ENCODE data around the gene TMEM63C. TPM values are rescaled to one million over a fixed set of nuclear protein-coding genes. Genes with fewer than 3 reads are reported as not detected.

TMEM63C gene
- total and polyA plus RNA-seq, 5 donors from 2014 or later, result 1.2 TPM; not detected in 4

GRCh38 chr14:77242752-77243151, 61.2 kb downstream of the TMEM63C start:
- DNase-seq (no peak), ATAC-seq (ENCODE audit: low read depth in 2 of 2) (no peak)
- H3K36me3 ChIP-seq (ENCODE audit: control insufficient read depth, insufficient read depth, low read length), result no peaks in the 10 kb centered on the region
- no peaks in the 10 kb centered on the region for H3K4me1 Mint-ChIP-seq
- H3K4me3 Mint-ChIP-seq, result no peak overlapping the region
- no peak overlapping the region for H3K27ac Mint-ChIP-seq
- no peaks in the 10 kb centered on the region for H3K4me1 ChIP-seq (ENCODE audit: control insufficient read depth, insufficient read depth, low read length, poor library complexity, severe bottlenecking)
- peaks cover 0 to 3% (median 0%) of the 10 kb centered on the region in 7 donors for H3K9me3 Mint-ChIP-seq
- no peaks in the 10 kb centered on the region for H3K27me3 ChIP-seq (ENCODE audit: control insufficient read depth, insufficient read depth, low read length)
- peaks cover 7% of the 10 kb centered on the region for H3K27me3 Mint-ChIP-seq
- no peak overlapping the region for H3K27ac ChIP-seq (ENCODE audit: insufficient read depth, low read length, poor library complexity, severe bottlenecking)
- no peaks in the 10 kb centered on the region for H3K9me3 ChIP-seq (ENCODE audit: control insufficient read depth in 2 of 2, low read length in 2 of 2)
- no peak overlapping the region for H3K4me3 ChIP-seq (ENCODE audit: low read depth, low read length)
- H3K36me3 Mint-ChIP-seq, result no peaks in the 10 kb centered on the region

GRCh38 chr14:77243853-77244252, 62.3 kb downstream of the TMEM63C start:
- no peaks in the 10 kb centered on the region for H3K4me1 ChIP-seq (ENCODE audit: control insufficient read depth, insufficient read depth, low read length, poor library complexity, severe bottlenecking)
- Mint-ChIP-seq H3K36me3 (no peaks in the 10 kb centered on the region), H3K4me3 (no peak overlapping the region), H3K27me3 (peaks cover 13% of the 10 kb centered on the region), H3K27ac (no peak overlapping the region), H3K9me3 (peaks cover 0 to 3% (median 0%) of the 10 kb centered on the region in 7 donors), H3K4me1 (no peaks in the 10 kb centered on the region)
- ATAC-seq (ENCODE audit: low read depth in 2 of 2) (no peak), DNase-seq (no peak)
- no peaks in the 10 kb centered on the region for H3K27me3 ChIP-seq (ENCODE audit: control insufficient read depth, insufficient read depth, low read length)
- no peaks in the 10 kb centered on the region for H3K9me3 ChIP-seq (ENCODE audit: control insufficient read depth in 2 of 2, low read length in 2 of 2)
- no peaks in the 10 kb centered on the region for H3K36me3 ChIP-seq (ENCODE audit: control insufficient read depth, insufficient read depth, low read length)
- H3K4me3 ChIP-seq (ENCODE audit: low read depth, low read length), result no peak overlapping the region
- H3K27ac ChIP-seq (ENCODE audit: insufficient read depth, low read length, poor library complexity, severe bottlenecking), result no peak overlapping the region

GRCh38 chr14:77245820-77246219, 64.2 kb downstream of the TMEM63C start:
- H3K9me3 Mint-ChIP-seq, result peaks cover 0 to 3% (median 0%) of the 10 kb centered on the region in 7 donors
- no peak overlapping the region for H3K27ac Mint-ChIP-seq
- DNase-seq (no peak), ATAC-seq (ENCODE audit: low read depth in 2 of 2) (no peak)
- no peak overlapping the region for H3K4me3 ChIP-seq (ENCODE audit: low read depth, low read length)
- no peaks in the 10 kb centered on the region for H3K36me3 ChIP-seq (ENCODE audit: control insufficient read depth, insufficient read depth, low read length)
- no peaks in the 10 kb centered on the region for H3K4me1 Mint-ChIP-seq
- H3K27me3 ChIP-seq (ENCODE audit: control insufficient read depth, insufficient read depth, low read length), result no peaks in the 10 kb centered on the region
- H3K4me3 Mint-ChIP-seq, result no peak overlapping the region
- no peaks in the 10 kb centered on the region for H3K4me1 ChIP-seq (ENCODE audit: control insufficient read depth, insufficient read depth, low read length, poor library complexity, severe bottlenecking)
- H3K27ac ChIP-seq (ENCODE audit: insufficient read depth, low read length, poor library complexity, severe bottlenecking), result no peak overlapping the region
- peaks cover 11% of the 10 kb centered on the region for H3K27me3 Mint-ChIP-seq
- no peaks in the 10 kb centered on the region for H3K9me3 ChIP-seq (ENCODE audit: control insufficient read depth in 2 of 2, low read length in 2 of 2)
- no peaks in the 10 kb centered on the region for H3K36me3 Mint-ChIP-seq

GRCh38 chr14:77246784-77247183, 65.2 kb downstream of the TMEM63C start:
- H3K9me3 ChIP-seq (ENCODE audit: control insufficient read depth in 2 of 2, low read length in 2 of 2), result no peaks in the 10 kb centered on the region
- no peak for ATAC-seq (ENCODE audit: low read depth in 2 of 2)
- DNase-seq, result no peak
- H3K27ac Mint-ChIP-seq, result no peak overlapping the region
- H3K4me3 Mint-ChIP-seq, result no peak overlapping the region
- H3K36me3 Mint-ChIP-seq, result no peaks in the 10 kb centered on the region
- no peak overlapping the region for H3K4me3 ChIP-seq (ENCODE audit: low read depth, low read length)
- no peaks in the 10 kb centered on the region for H3K36me3 ChIP-seq (ENCODE audit: control insufficient read depth, insufficient read depth, low read length)
- H3K4me1 Mint-ChIP-seq, result no peaks in the 10 kb centered on the region
- peaks cover 0 to 3% (median 0%) of the 10 kb centered on the region in 7 donors for H3K9me3 Mint-ChIP-seq
- H3K4me1 ChIP-seq (ENCODE audit: control insufficient read depth, insufficient read depth, low read length, poor library complexity, severe bottlenecking), result no peaks in the 10 kb centered on the region
- H3K27me3 Mint-ChIP-seq, result peaks cover 11% of the 10 kb centered on the region
- no peaks in the 10 kb centered on the region for H3K27me3 ChIP-seq (ENCODE audit: control insufficient read depth, insufficient read depth, low read length)
- no peak overlapping the region for H3K27ac ChIP-seq (ENCODE audit: insufficient read depth, low read length, poor library complexity, severe bottlenecking)

GRCh38 chr14:77248666-77249065, 67.1 kb downstream of the TMEM63C start:
- no peaks in the 10 kb centered on the region for H3K27me3 ChIP-seq (ENCODE audit: control insufficient read depth, insufficient read depth, low read length)
- no peaks in the 10 kb centered on the region for H3K9me3 ChIP-seq (ENCODE audit: control insufficient read depth in 2 of 2, low read length in 2 of 2)
- Mint-ChIP-seq H3K36me3 (no peaks in the 10 kb centered on the region), H3K9me3 (peaks cover 0 to 3% (median 0%) of the 10 kb centered on the region in 7 donors), H3K4me3 (no peak overlapping the region), H3K27me3 (peaks cover 11% of the 10 kb centered on the region), H3K27ac (no peak overlapping the region), H3K4me1 (no peaks in the 10 kb centered on the region)
- no peaks in the 10 kb centered on the region for H3K36me3 ChIP-seq (ENCODE audit: control insufficient read depth, insufficient read depth, low read length)
- H3K4me1 ChIP-seq (ENCODE audit: control insufficient read depth, insufficient read depth, low read length, poor library complexity, severe bottlenecking), result no peaks in the 10 kb centered on the region
- no peak overlapping the region for H3K4me3 ChIP-seq (ENCODE audit: low read depth, low read length)
- H3K27ac ChIP-seq (ENCODE audit: insufficient read depth, low read length, poor library complexity, severe bottlenecking), result no peak overlapping the region
- ATAC-seq (ENCODE audit: low read depth in 2 of 2) (no peak), DNase-seq (no peak)

- Mint-ChIP-seq H3K27ac (no peak overlapping the region), H3K27me3 (peaks cover 11% of the 10 kb centered on the region), H3K36me3 (no peaks in the 10 kb centered on the region), H3K4me1 (no peaks in the 10 kb centered on the region), H3K4me3 (no peak overlapping the region), H3K9me3 (peaks cover 0 to 3% (median 0%) of the 10 kb centered on the region in 7 donors)
- no peaks in the 10 kb centered on the region for H3K27me3 ChIP-seq (ENCODE audit: control insufficient read depth, insufficient read depth, low read length)
- H3K9me3 ChIP-seq (ENCODE audit: control insufficient read depth in 2 of 2, low read length in 2 of 2), result no peaks in the 10 kb centered on the region
- no peak for ATAC-seq (ENCODE audit: low read depth in 2 of 2)
- H3K36me3 ChIP-seq (ENCODE audit: control insufficient read depth, insufficient read depth, low read length), result no peaks in the 10 kb centered on the region
- H3K27ac ChIP-seq (ENCODE audit: insufficient read depth, low read length, poor library complexity, severe bottlenecking), result no peak overlapping the region
- no peak overlapping the region for H3K4me3 ChIP-seq (ENCODE audit: low read depth, low read length)
- H3K4me1 ChIP-seq (ENCODE audit: control insufficient read depth, insufficient read depth, low read length, poor library complexity, severe bottlenecking), result no peaks in the 10 kb centered on the region
- no peak for DNase-seq
Observed at GRCh38 chr14:77249286-77249685, 67.7 kb downstream of the TMEM63C start.

GRCh38 chr14:77250927-77251326, 69.3 kb downstream of the TMEM63C start:
- Histone ChIP-seq H3K4me1 (ENCODE audit: control insufficient read depth, insufficient read depth, low read length, poor library complexity, severe bottlenecking) (no peaks in the 10 kb centered on the region), H3K4me3 (ENCODE audit: low read depth, low read length) (no peak overlapping the region), H3K36me3 (ENCODE audit: control insufficient read depth, insufficient read depth, low read length) (no peaks in the 10 kb centered on the region), H3K27me3 (ENCODE audit: control insufficient read depth, insufficient read depth, low read length) (no peaks in the 10 kb centered on the region), H3K9me3 (ENCODE audit: control insufficient read depth in 2 of 2, low read length in 2 of 2) (no peaks in the 10 kb centered on the region), H3K27ac (ENCODE audit: insufficient read depth, low read length, poor library complexity, severe bottlenecking) (no peak overlapping the region)
- DNase-seq, result no peak
- H3K9me3 Mint-ChIP-seq, result peaks cover 0 to 2% (median 0%) of the 10 kb centered on the region in 7 donors
- H3K27ac Mint-ChIP-seq, result no peak overlapping the region
- no peak for ATAC-seq (ENCODE audit: low read depth in 2 of 2)
- H3K4me3 Mint-ChIP-seq, result no peak overlapping the region
- no peaks in the 10 kb centered on the region for H3K36me3 Mint-ChIP-seq
- H3K27me3 Mint-ChIP-seq, result peaks cover 11% of the 10 kb centered on the region
- no peaks in the 10 kb centered on the region for H3K4me1 Mint-ChIP-seq

GRCh38 chr14:77251870-77252269, 70.3 kb downstream of the TMEM63C start:
- H3K36me3 Mint-ChIP-seq, result no peaks in the 10 kb centered on the region
- no peaks in the 10 kb centered on the region for H3K4me1 Mint-ChIP-seq
- H3K4me3 Mint-ChIP-seq, result no peak overlapping the region

More at GRCh38 chr14:77251870-77252269, 70.3 kb downstream of the TMEM63C start:
- H3K27me3 Mint-ChIP-seq, result peaks cover 11% of the 10 kb centered on the region
- Histone ChIP-seq H3K27ac (ENCODE audit: insufficient read depth, low read length, poor library complexity, severe bottlenecking) (no peak overlapping the region), H3K4me3 (ENCODE audit: low read depth, low read length) (no peak overlapping the region), H3K9me3 (ENCODE audit: control insufficient read depth in 2 of 2, low read length in 2 of 2) (no peaks in the 10 kb centered on the region), H3K36me3 (ENCODE audit: control insufficient read depth, insufficient read depth, low read length) (no peaks in the 10 kb centered on the region), H3K4me1 (ENCODE audit: control insufficient read depth, insufficient read depth, low read length, poor library complexity, severe bottlenecking) (no peaks in the 10 kb centered on the region), H3K27me3 (ENCODE audit: control insufficient read depth, insufficient read depth, low read length) (no peaks in the 10 kb centered on the region)
- no peak overlapping the region for H3K27ac Mint-ChIP-seq
- no peaks in the 10 kb centered on the region for H3K9me3 Mint-ChIP-seq
- ATAC-seq (ENCODE audit: low read depth in 2 of 2), result no peak
- no peak for DNase-seq
